Measurements from ENCODE around the gene FOLR1. TPM values are rescaled to one million over a fixed set of nuclear protein-coding genes. Genes with fewer than 3 reads are reported as not detected.
"Not testable (repeated sequence)": the region's sequence is repeated elsewhere in the genome, so short reads cannot be mapped to it uniquely, and the experiment has no call there.

The FOLR1 gene
- total and polyA plus RNA-seq, 2 of the 4 experiments (the other 2 are of a cell fraction) = 0.24 TPM; not detected in 1

DNA sequence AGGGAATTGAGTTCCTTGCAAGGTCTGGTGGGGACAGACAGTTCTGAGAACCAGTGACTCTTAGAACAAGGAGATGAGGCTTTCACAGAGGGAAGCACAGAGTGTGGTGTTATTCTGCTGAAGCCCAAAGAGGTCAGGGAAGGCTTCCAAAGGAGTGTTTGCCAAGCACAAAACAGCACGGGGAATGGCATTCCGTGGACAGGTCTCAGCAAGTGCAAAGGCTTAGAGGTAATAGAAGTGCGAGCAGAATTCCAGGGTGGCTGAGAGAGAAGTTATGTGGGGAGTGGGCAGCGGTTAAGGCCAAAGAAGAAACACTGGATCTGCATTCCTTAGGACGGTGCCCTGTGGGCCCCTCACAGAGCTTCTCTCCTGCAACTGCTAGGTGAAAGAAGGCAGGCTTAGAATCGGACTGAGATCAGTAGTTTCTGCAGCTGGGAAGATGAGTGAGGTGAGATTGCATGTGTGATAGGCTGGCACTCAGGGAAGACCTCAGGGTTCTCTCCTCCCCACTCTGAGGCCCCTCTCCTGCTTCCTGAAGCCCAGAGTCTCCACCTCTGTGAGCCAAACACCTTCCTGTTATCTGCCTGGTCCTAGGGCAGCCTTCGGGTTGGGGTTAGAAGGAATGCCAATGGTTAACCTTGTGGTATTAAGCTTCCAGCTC, 10.9 kb upstream of the FOLR1 start:
- DNase-seq; BruUV-seq (replicated peaks); H3K9me3 ChIP-seq (ENCODE audit: control insufficient read depth, insufficient read depth, low read length); H4K5ac ChIP-seq (ENCODE audit: low read depth, low read length); H3K18ac ChIP-seq (ENCODE audit: low read depth, low read length); H3K27me3 ChIP-seq (ENCODE audit: control insufficient read depth, insufficient read depth, low read length); H4K20me1 ChIP-seq (ENCODE audit: insufficient read depth, low read length); H3K4me1 ChIP-seq (ENCODE audit: control insufficient read depth, insufficient read depth, low read length); H3K9me1 ChIP-seq (ENCODE audit: insufficient read depth, low read length); H2BK15ac ChIP-seq (ENCODE audit: low read depth, low read length); H3K9ac ChIP-seq (ENCODE audit: low read depth, low read length); H4K8ac ChIP-seq (ENCODE audit: low read depth in 2 of 2, low read length in 2 of 2); H2AFZ ChIP-seq (replicated peaks; ENCODE audit: low read length, poor library complexity); H3K79me1 ChIP-seq (ENCODE audit: low read depth in 1 of 2, low read length in 2 of 2); H2AK9ac ChIP-seq (replicated peaks; ENCODE audit: low read depth, low read length, poor library complexity); CTCF ChIA-PET; H3K4me3 ChIP-seq (ENCODE audit: insufficient read depth, low read depth, low read length); H3K27ac ChIP-seq (ENCODE audit: insufficient read depth, low read length); H3K36me3 ChIP-seq (ENCODE audit: control insufficient read depth, insufficient read depth, low read length); H3K56ac ChIP-seq (ENCODE audit: extremely low read depth, insufficient read depth, low read length); dilution Hi-C loops (cut with HindIII; ENCODE audit: low sequenced_read_pairs, unreplicated experiment); H3K4me2 ChIP-seq (ENCODE audit: low read depth, low read length): not testable (repeated sequence)
- Histone ChIP-seq H2BK20ac (ENCODE audit: low read depth, low read length) (peak overlapping the region; percentile 87; the same call in 1 of the 2 replicates), H3K4ac (ENCODE audit: low read depth, low read length) (peak overlapping the region; percentile 72; the same call in 1 of the 2 replicates), H3K23ac (ENCODE audit: low read depth, low read length) (0 out of 2 replicates have a peak overlapping the region, but pooled peaks have one; percentile 78), H2BK120ac (ENCODE audit: low read depth, low read length) (peak overlapping the region; percentile 88), H2AK5ac (ENCODE audit: low read depth, low read length) (peak overlapping the region; percentile 73; the same call in 1 of the 2 replicates), H3K14ac (replicated peaks; ENCODE audit: low read depth, low read length) (peak overlapping the region; percentile 41; the same call in 1 of the 2 replicates), H2BK5ac (ENCODE audit: low read depth, low read length, poor library complexity, severe bottlenecking) (peak overlapping the region; percentile 55), H4K91ac (ENCODE audit: insufficient read depth, low read depth, low read length) (peak overlapping the region; percentile 66; the same call in 1 of the 2 replicates)
- ATAC-seq (ENCODE audit: low read depth) = peak; percentile 6
- 63% methylated on average over 2 of the region's 7 CpGs; no CpG with 5 or more reads in 1 of the 2 experiments for WGBS, 2 experiments (ENCODE audit: extremely low coverage in 2 of 2, insufficient read length in 1 of 2)
- POLR2A ChIA-PET (ENCODE audit: unreplicated experiment) = interaction anchor here (0.5 kb wide), 1 partner anchor 41 kb away, joined by 3 read pairs; no protein-coding TSS in a partner anchor
- in situ Hi-C loops (cut with MboI; ENCODE audit: low sequenced_read_pairs) (loop anchor here (5.0 kb wide), 1 partner anchor 159 kb away; no protein-coding TSS in a partner anchor), intact Hi-C loops (cut with micrococcal nuclease) (loop anchor here (1.0 to 5.0 kb wide), 2 partner anchors 39 to 79 kb away; partner anchors contain the start of gene LAMTOR1)

All from IMR-90 (cell line).